Osteoblast (primary cell): ENCODE data around the gene SEPTIN8. TPM values are rescaled to one million over a fixed set of nuclear protein-coding genes. Genes with fewer than 3 reads are reported as not detected.

Experiments
- DNase-seq: peaks from one replicate; pipeline ENCODE4 v3.0.0; 2011; ENCODE audit warnings: low spot score, mixed read lengths; ENCODE audit not compliant: insufficient read length; ENCODE audit errors: missing footprints
- H2AFZ ChIP-seq: 2 replicates; pipeline ENCODE4 v1.6.0; 2011; ENCODE audit warnings: mild to moderate bottlenecking, low read length
- H3K27ac ChIP-seq: 2 replicates; pipeline ENCODE4 v1.5.1; 2011; ENCODE audit warnings: mild to moderate bottlenecking, low read depth, low read length, moderate library complexity
- H3K27me3 ChIP-seq: 2 replicates; pipeline ENCODE4 v1.6.0; 2012; ENCODE audit warnings: mild to moderate bottlenecking, control low read depth, inconsistent platforms, low read length, moderate library complexity; ENCODE audit not compliant: insufficient read depth
- H3K36me3 ChIP-seq: 2 replicates; pipeline ENCODE4 v1.5.1; 2011; ENCODE audit warnings: mild to moderate bottlenecking, low read length, control low read depth, moderate library complexity; ENCODE audit not compliant: insufficient read depth
- H3K4me1 ChIP-seq: 2 replicates; pipeline ENCODE4 v1.5.1; 2011; ENCODE audit warnings: mild to moderate bottlenecking, low read length, control low read depth, moderate library complexity; ENCODE audit not compliant: insufficient read depth
- H3K4me2 ChIP-seq: 2 replicates; pipeline ENCODE4 v1.6.0; 2011; ENCODE audit warnings: mild to moderate bottlenecking, low read length; ENCODE audit not compliant: insufficient read depth
- H3K4me3 ChIP-seq: fragments of 200-600 bp; sonication (generic); 3 replicates; pipeline ENCODE4 v1.5.1; 2012; ENCODE audit warnings: mild to moderate bottlenecking, low read length, inconsistent platforms; ENCODE audit not compliant: insufficient read depth
- H3K79me2 ChIP-seq: 2 replicates; pipeline ENCODE4 v1.6.0; 2012; ENCODE audit warnings: mild to moderate bottlenecking, low read length, control low read depth, inconsistent platforms; ENCODE audit not compliant: insufficient read depth
- H3K9me3 ChIP-seq: 2 replicates; pipeline ENCODE4 v1.5.1; 2011; ENCODE audit warnings: low read depth, low read length, control low read depth
- H4K20me1 ChIP-seq: 2 replicates; pipeline ENCODE4 v1.6.0; 2012; ENCODE audit warnings: mild to moderate bottlenecking, low read length, control low read depth; ENCODE audit not compliant: insufficient read depth
- total RNA-seq: library from RNA; depleted of rRNA; stranded (reverse); fragments of >200 nt; gene quantifications from 2 replicates; pipeline ENCODE4 v1.2.3, GENCODE V29; 2012
- TF ChIP-seq, protein P1 (sequence below): IDR thresholded peaks from 2 replicates; pipeline ENCODE4 v1.5.1; 2011; ENCODE audit warnings: mild to moderate bottlenecking, low read depth, low read length, moderate library complexity; ENCODE audit errors: extremely low read depth

Gene SEPTIN8
- total RNA-seq, 1 donor: 33.7 TPM

DNA sequence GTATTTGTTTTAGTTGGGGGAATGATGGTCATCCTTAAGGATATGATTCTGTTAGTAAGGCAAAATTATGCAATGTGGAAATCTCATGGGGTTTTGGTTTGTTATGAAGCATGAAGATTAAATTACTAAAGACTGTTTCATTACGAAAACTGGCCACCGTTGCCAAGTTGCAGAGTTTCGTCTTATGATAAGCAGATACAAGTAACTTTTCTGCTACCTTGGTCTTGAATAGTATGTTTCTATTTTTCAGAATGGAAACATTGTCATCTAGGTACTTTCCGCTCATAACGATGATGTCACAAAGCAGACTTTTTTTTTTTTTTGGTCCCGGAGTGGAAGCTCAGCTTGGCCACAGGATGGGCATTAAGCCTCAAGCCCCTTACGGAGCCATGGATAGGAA, 25.6 kb downstream of the SEPTIN8 start:
- Histone ChIP-seq H3K4me1 (peaks cover 18% of the 10 kb centered on the region), H3K4me3 (no peak overlapping the region), H4K20me1 (peaks cover 29% of the 10 kb centered on the region), H3K9me3 (no peaks in the 10 kb centered on the region), H3K79me2 (no peaks in the 10 kb centered on the region), H3K36me3 (no peaks in the 10 kb centered on the region), H3K27ac (no peak overlapping the region), H3K4me2 (peak overlapping the region; percentile 65), H3K27me3 (peaks cover 65% of the 10 kb centered on the region), H2AFZ (no peak overlapping the region)
- DNase-seq: peak; percentile 97
- TF ChIP-seq, protein P1, sequence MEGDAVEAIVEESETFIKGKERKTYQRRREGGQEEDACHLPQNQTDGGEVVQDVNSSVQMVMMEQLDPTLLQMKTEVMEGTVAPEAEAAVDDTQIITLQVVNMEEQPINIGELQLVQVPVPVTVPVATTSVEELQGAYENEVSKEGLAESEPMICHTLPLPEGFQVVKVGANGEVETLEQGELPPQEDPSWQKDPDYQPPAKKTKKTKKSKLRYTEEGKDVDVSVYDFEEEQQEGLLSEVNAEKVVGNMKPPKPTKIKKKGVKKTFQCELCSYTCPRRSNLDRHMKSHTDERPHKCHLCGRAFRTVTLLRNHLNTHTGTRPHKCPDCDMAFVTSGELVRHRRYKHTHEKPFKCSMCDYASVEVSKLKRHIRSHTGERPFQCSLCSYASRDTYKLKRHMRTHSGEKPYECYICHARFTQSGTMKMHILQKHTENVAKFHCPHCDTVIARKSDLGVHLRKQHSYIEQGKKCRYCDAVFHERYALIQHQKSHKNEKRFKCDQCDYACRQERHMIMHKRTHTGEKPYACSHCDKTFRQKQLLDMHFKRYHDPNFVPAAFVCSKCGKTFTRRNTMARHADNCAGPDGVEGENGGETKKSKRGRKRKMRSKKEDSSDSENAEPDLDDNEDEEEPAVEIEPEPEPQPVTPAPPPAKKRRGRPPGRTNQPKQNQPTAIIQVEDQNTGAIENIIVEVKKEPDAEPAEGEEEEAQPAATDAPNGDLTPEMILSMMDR: no peak

DNA sequence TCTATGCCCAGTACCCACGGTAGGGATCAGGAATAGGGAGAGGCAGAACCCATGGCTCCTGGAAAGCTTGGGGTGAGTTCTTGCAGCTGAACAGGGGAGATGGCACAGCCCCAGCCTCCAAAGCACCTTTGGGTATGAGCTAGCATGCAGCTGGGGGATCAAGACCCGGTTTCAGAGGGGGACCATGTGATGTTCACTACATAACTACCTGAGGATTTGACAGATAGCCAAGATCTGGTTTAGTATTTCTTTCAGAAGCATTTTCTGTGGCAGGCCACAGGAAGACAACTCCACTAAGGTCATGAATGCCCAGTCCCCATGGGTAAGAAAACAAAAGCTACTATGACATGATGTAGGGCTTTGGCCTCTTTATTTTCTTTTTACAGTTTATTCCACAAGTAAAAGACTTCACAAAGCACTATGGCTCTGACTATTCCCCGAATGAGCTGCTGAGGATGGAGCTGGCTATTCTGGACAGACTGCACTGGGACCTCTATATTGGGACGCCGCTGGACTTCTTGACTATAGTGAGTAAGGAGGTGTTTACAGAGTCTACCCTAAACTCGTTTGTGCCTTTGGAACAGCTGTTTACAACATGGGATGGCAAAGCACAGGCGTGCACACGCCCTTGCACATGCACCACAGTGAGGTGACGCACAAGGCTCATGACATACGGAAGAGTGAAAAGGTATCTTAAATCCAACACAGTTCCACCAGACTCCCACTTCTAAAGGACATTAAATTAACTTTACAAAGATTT, 26.4 kb downstream of the SEPTIN8 start:
- H4K20me1 ChIP-seq: peaks cover 29% of the 10 kb centered on the region
- H3K27ac ChIP-seq: no peak overlapping the region
- peak; percentile 77 for DNase-seq
- H2AFZ ChIP-seq: no peak overlapping the region
- no peaks in the 10 kb centered on the region for H3K79me2 ChIP-seq
- H3K4me2 ChIP-seq: peak overlapping the region; percentile 65
- no peak overlapping the region for H3K4me3 ChIP-seq
- no peaks in the 10 kb centered on the region for H3K9me3 ChIP-seq
- peaks cover 18% of the 10 kb centered on the region for H3K4me1 ChIP-seq
- TF ChIP-seq, protein P1: no peak
- peaks cover 73% of the 10 kb centered on the region for H3K27me3 ChIP-seq
- no peaks in the 10 kb centered on the region for H3K36me3 ChIP-seq

DNA sequence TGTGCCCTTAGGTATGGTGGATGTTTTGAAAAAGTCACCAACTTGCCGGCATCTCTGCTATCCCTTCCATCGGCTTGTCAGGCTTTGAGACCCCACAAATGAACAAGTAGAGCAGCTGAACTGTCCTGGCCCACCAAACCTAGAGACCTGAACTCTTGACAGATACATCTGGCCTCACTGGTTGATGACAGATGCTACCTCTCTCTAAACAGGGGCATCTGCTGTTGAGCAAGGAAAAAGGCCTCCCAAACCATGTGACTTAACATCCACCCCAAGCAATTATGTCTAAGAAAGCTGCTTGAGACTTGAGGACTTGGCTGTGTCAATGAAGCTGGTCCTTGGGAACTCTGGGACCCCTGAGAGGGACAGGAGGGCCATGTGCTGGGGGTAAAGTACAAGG, 27.5 kb downstream of the SEPTIN8 start:
- TF ChIP-seq, protein P1: no peak
- Histone ChIP-seq H2AFZ (no peak overlapping the region), H3K4me3 (no peak overlapping the region), H3K79me2 (no peaks in the 10 kb centered on the region), H3K4me1 (peaks cover 18% of the 10 kb centered on the region), H3K27me3 (peaks cover 83% of the 10 kb centered on the region), H3K27ac (no peak overlapping the region), H3K4me2 (no peak overlapping the region), H3K36me3 (no peaks in the 10 kb centered on the region), H3K9me3 (no peaks in the 10 kb centered on the region), H4K20me1 (peaks cover 26% of the 10 kb centered on the region)
- no peak for DNase-seq

DNA sequence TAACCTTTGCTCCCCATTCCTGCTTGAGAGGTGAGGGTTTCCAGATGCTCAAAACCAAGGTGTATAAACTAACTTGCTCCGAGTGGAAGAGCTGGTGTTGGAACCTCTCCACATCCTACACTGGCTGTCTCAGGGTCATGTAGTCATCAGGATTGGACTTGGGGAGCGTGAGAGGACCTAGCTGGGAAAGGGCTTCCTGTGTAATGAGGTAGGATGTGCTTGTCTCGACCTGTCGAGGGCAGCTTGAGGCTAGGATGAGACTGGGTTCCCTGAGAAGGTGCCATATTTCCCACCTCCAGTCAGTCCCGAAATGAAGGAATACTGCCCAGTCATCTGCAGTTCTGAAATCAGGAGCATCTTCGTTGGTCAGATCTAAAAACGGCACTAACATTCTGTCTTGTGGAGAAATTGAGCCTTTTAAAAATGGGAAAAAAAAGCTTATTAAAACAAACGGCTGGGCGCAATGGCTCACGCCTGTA, 28.5 kb downstream of the SEPTIN8 start:
- Histone ChIP-seq H3K27ac (no peak overlapping the region), H2AFZ (no peak overlapping the region), H3K79me2 (no peaks in the 10 kb centered on the region), H3K4me1 (peaks cover 18% of the 10 kb centered on the region), H3K4me3 (no peak overlapping the region), H3K27me3 (peaks cover 81% of the 10 kb centered on the region), H4K20me1 (peaks cover 22% of the 10 kb centered on the region), H3K36me3 (no peaks in the 10 kb centered on the region), H3K4me2 (no peak overlapping the region), H3K9me3 (no peaks in the 10 kb centered on the region)
- TF ChIP-seq, protein P1: no peak
- no peak for DNase-seq
